NT2/D1 (cell line): ENCODE results near the gene GAR1.
"Not testable (repeated sequence)": the region's sequence is repeated elsewhere in the genome, so short reads cannot be mapped to it uniquely, and the experiment has no call there.

Experiments
- DNase-seq: peaks from one replicate; pipeline ENCODE4 v3.0.0-alpha.2; 2011; ENCODE audit warnings: low read depth, low spot score
- H3K27me3 ChIP-seq: 2 replicates; pipeline ENCODE4 v1.6.0; 2011; ENCODE audit warnings: mild to moderate bottlenecking; ENCODE audit not compliant: insufficient read length, insufficient read depth
- H3K36me3 ChIP-seq: 2 replicates; pipeline ENCODE4 v1.6.1; 2011; ENCODE audit warnings: mild to moderate bottlenecking, low read length, mixed read lengths; ENCODE audit not compliant: insufficient read depth, insufficient read length
- H3K4me1 ChIP-seq: 2 replicates; pipeline ENCODE4 v1.5.1; 2011; ENCODE audit not compliant: insufficient read depth, insufficient read length
- H3K4me3 ChIP-seq: 2 replicates; pipeline ENCODE4 v1.5.1; 2011; ENCODE audit warnings: low read depth; ENCODE audit not compliant: insufficient read length
- H3K9ac ChIP-seq: 2 replicates; pipeline ENCODE4 v1.6.0; 2011; ENCODE audit warnings: low read depth; ENCODE audit not compliant: insufficient read length
- H3K9me3 ChIP-seq: 2 replicates; pipeline ENCODE4 v1.5.1; 2011; ENCODE audit warnings: mild to moderate bottlenecking, low read length; ENCODE audit not compliant: insufficient read depth
- SUZ12 ChIP-seq: IDR thresholded peaks from 2 replicates; pipeline ENCODE4 v1.6.1; 2011; ENCODE audit not compliant: insufficient read length, insufficient read depth; ENCODE audit errors: extremely low read depth
- YY1 ChIP-seq: IDR thresholded peaks from 2 replicates; pipeline ENCODE4 v1.6.1; 2011; ENCODE audit not compliant: insufficient read length, insufficient read depth
- ZNF274 ChIP-seq: IDR thresholded peaks from 2 replicates; pipeline ENCODE4 v1.6.1; 2011; ENCODE audit warnings: mild to moderate bottlenecking, low read depth, low read length

GAR1 gene

DNA sequence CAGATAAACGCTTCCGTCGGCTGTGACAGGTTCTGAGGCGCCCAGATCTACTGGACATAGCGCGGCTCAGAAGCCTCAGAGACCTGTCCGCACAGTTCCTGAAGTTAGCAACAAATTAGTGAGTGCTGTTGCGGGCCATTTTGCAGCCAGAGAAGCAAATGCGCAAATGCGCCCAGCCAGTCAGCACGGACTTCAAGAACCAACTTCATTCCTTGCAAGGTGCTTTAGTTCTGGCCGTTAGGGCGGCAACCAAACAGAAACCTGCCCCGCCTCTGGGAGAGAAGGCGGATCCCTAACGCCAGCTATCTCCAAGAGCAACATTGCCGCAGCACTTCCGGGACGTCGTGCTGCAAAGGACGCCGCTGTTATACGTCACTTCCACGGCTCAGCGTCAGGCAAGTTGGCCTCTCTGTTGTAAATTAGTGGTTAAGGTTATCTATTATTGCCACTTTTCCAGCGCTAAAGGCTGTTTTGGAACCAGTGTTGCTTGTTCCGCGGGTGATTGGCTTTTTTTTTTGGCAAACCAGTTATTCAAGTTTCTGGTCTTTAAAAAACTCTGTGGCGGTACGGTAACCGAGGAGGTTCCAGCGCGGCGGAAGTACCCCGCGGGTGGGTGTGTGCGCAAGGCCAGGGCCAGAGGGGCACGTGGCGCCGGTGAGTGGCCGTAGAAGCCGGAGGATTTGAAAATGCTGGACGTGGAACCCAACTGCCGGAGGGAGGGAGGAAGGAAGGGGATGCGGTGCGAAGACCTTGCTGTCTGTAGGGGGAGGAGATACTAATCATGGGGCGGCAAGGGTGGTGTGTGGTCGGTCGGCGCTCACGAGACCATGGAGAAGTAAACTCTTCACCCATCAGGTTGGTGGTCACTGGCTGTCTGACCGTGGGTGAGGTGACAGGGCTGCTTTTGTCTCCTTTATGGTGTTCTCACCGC is at the start of gene GAR1:
GAR1 (plus strand) TSS at position 612 of the 931 bp plus-strand sequence. CDS start 403 bp downstream, outside the sequence.
- H3K9ac ChIP-seq, result peak within 1 kb of the TSS; percentile 95
- peaks cover 31% of the 10 kb centered on the region for H3K36me3 ChIP-seq
- peak within 1 kb of the TSS; percentile 97 for H3K4me3 ChIP-seq
- H3K27me3 ChIP-seq, result no peaks in the 10 kb centered on the region
- no peak for TF ChIP-seq SUZ12
- no peak for TF ChIP-seq YY1
- no peak for TF ChIP-seq ZNF274
- no peaks in the 10 kb centered on the region for H3K4me1 ChIP-seq
- H3K9me3 ChIP-seq, result no peaks in the 10 kb centered on the region
- DNase-seq, result peak; percentile 92

DNA sequence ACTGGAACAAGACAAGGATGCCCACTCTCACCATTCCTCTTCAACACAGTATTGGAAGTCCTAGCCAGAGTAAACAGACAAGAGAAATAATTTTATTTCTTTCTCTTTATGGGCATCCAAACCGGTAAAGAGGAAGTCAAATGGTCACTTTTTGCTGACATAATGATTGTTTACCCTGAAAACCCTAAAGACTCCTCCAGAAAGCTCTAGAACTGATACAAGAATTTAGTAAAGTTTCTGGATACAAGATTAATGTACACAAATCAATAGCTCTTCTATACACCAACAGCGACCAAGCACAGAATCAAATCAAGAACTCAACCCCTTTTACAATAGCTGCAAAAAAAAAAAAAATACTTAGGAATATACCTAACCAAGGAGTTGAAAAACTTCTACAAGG is 33.5 kb upstream of the GAR1 start:
- H3K4me1 ChIP-seq, H3K9me3 ChIP-seq, H3K27me3 ChIP-seq, H3K9ac ChIP-seq, H3K4me3 ChIP-seq, DNase-seq, H3K36me3 ChIP-seq: not testable (repeated sequence)

DNA sequence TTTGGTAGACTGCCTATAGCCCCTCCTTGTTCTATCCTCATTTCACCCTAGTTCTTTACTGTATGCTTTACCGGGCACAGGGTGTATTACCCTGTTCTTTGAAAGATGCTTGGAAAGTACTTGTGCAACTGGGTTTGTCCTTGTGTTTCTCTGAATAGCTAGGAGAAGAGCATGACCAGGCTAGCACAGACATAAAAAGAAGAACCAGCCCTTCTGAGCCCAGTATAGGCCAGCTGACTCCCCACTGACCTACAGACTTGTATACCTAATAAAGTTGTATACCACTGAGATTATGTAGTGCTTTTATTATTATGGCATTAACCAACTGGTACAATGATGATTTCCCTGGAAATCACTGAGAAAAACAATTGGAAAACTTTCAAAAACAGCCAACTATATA is 28.7 kb upstream of the GAR1 start:
- Histone ChIP-seq H3K9me3 (no peaks in the 10 kb centered on the region; the same call in 1 of the 2 replicates), H3K36me3 (no peaks in the 10 kb centered on the region), H3K27me3 (no peaks in the 10 kb centered on the region), H3K4me1 (no peaks in the 10 kb centered on the region), H3K4me3 (no peak overlapping the region), H3K9ac (no peak overlapping the region)
- TF ChIP-seq SUZ12 (no peak), ZNF274 (no peak), YY1 (no peak)
- no peak for DNase-seq

DNA sequence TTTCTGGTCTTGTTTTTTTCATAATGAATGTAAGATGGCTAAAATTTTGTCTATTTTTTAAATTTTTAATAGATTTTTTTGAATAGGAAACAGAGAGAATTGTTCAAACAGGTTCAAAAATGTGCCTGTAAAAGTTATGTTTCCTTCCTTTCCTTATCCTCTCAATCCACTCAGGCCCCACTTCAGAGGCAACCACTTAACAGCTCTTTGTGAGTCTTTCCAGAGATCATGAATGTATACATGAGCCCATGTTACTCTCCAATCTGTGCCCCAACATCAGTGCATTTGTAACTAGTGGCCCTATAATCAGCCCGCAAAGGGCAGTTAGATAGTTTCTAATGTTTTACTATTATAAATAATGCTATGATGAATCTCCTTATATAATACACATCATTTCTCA is 27.8 kb upstream of the GAR1 start:
- H3K9me3 ChIP-seq, result no peaks in the 10 kb centered on the region; the same call in 1 of the 2 replicates
- no peaks in the 10 kb centered on the region for H3K36me3 ChIP-seq
- no peak for DNase-seq
- H3K9ac ChIP-seq, result no peak overlapping the region
- no peak for TF ChIP-seq YY1
- TF ChIP-seq ZNF274, result no peak
- TF ChIP-seq SUZ12, result no peak
- H3K4me3 ChIP-seq, result no peak overlapping the region
- no peaks in the 10 kb centered on the region for H3K27me3 ChIP-seq
- no peaks in the 10 kb centered on the region for H3K4me1 ChIP-seq

DNA sequence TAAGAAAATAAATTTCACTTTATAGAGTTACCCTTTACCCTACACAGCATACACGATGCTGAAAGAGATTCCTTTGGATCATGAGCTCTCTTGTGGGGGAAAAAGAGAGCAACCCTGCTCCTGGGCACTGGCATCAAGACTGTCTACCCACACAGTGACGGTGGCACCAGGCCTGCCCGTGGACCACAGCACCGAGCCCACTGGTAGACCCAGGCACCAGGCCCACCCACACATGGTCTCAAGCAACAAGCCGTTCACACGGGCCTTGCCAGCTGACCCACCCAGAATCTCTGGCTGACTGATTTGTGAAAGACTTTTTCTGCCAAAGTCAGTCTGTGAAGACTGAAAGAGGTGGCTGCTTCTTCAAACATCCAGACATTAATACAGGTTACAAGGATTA is 20.5 kb upstream of the GAR1 start:
- Histone ChIP-seq H3K36me3 (no peaks in the 10 kb centered on the region), H3K27me3 (no peaks in the 10 kb centered on the region)

DNA sequence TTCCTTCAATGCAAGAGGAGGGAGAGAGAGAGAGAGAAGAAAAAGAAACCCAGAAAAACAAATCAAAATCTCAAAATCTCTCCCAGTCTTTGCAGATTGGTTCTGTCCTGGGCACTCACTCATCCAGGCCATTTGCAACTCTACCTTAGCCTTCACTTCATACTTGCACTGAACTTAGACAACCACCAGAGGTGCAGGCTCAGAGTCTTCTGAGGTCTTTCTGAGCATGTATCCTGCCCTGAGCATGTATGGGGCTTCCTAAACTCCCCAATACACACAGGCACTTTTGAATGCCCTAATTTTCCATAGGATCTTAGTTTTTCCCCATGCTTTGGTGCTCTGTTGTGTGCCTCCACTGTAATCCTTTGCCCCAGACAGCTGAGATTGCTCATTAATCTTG is 16.7 kb upstream of the GAR1 start:
- Histone ChIP-seq H3K27me3 (no peaks in the 10 kb centered on the region), H3K4me1 (no peaks in the 10 kb centered on the region), H3K9ac (no peak overlapping the region), H3K36me3 (no peaks in the 10 kb centered on the region), H3K4me3 (no peak overlapping the region), H3K9me3 (peaks cover 9% of the 10 kb centered on the region; the same call in 1 of the 2 replicates)
- TF ChIP-seq ZNF274, result no peak
- TF ChIP-seq SUZ12, result no peak
- TF ChIP-seq YY1, result no peak
- no peak for DNase-seq

More for the DNA sequence above, 20.5 kb upstream of the GAR1 start:
- H3K9me3 ChIP-seq, result peaks cover 14% of the 10 kb centered on the region; the same call in 1 of the 2 replicates
- H3K4me1 ChIP-seq, result no peaks in the 10 kb centered on the region
- H3K9ac ChIP-seq, result no peak overlapping the region
- TF ChIP-seq ZNF274, result no peak
- TF ChIP-seq YY1, result no peak
- TF ChIP-seq SUZ12, result no peak
- H3K4me3 ChIP-seq, result no peak overlapping the region
- no peak for DNase-seq

DNA sequence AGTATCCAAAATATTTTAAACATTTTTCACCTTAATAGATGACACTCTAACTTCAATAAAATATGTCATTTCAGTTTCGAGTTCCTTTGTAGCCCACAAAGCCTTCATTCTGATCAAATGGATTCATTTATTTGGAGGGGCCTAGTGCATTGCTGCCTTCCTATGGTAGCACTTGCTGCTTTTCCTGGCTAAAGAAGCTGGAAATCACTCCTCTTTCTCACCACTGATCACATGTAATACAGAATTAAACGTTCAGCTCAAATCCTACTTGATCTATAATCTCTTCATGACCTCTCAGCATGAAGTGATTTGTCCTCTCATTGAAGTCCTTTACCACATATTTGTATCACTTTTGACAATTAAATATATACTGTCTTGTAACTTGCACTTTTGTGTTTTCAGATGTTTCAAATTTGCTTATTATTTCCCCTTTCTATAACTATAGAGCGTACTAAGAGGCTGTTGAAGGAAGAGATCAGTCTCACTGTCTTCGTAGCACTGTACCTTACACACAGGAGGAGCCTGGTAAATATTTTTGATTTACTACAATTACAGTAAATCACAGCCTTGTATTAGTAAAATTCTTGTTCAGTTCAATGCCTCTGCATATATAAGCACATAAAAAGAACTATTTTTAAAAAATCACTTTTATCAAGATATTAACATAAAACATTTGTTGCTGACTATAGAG is 14.3 kb upstream of the GAR1 start:
- H3K4me3 ChIP-seq, result no peak overlapping the region
- H3K4me1 ChIP-seq, result peaks cover 2% of the 10 kb centered on the region
- no peak overlapping the region for H3K9ac ChIP-seq
- no peak for DNase-seq
- TF ChIP-seq YY1 (no peak), SUZ12 (no peak), ZNF274 (no peak)
- H3K27me3 ChIP-seq, result no peaks in the 10 kb centered on the region
- no peaks in the 10 kb centered on the region for H3K36me3 ChIP-seq
- H3K9me3 ChIP-seq, result peaks cover 3% of the 10 kb centered on the region; the same call in 1 of the 2 replicates
